A204.1 (cell line): ENCODE data around the gene FSD2.
"Not testable (repeated sequence)": the region's sequence is repeated elsewhere in the genome, so short reads cannot be mapped to it uniquely, and the experiment has no call there.

ENCODE experiments used
- FAIRE-seq: peaks from 2 replicates; lab custom pipeline; 2012; peaks lifted over from hg19 to GRCh38; lab: Jason Lieb, UNC

The FSD2 gene

GRCh38 chr15:82829234-82829633 lies 23.4 kb upstream of the FSD2 start:
- no peak for FAIRE-seq

GRCh38 chr15:82828075-82828474 lies 22.2 kb upstream of the FSD2 start:
- FAIRE-seq: no peak

GRCh38 chr15:82823049-82823448 lies 17.2 kb upstream of the FSD2 start:
- no peak for FAIRE-seq

DNA sequence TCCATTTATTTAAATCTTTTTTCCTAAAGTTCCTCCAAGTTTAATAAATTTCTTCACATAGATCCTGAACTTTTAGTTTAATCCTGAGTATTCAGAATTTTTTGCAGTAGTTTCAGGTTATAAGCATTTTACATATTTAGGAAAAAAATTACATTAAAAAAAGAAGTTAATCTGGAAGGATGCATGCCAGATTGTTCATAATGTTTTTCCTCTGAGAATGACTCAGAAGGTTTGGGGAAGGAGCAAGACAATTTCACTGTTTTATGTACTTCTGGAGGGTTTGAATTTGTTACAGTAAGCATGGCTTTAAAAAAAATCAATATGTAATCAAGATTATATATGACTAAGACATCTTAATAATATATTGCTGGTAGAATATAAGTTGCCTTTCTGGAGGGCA lies 16.0 kb upstream of the FSD2 start:
- FAIRE-seq: not testable (repeated sequence)

- FAIRE-seq: not testable (repeated sequence)
Measured at GRCh38 chr15:82821396-82821795, 15.5 kb upstream of the FSD2 start.

- no peak for FAIRE-seq
Measured at GRCh38 chr15:82820128-82820527, 14.3 kb upstream of the FSD2 start.

GRCh38 chr15:82812994-82813393 lies 7.1 kb upstream of the FSD2 start:
- FAIRE-seq: no peak

- FAIRE-seq: no peak
Measured at GRCh38 chr15:82810890-82811426, 5.1 kb upstream of the FSD2 start.

DNA sequence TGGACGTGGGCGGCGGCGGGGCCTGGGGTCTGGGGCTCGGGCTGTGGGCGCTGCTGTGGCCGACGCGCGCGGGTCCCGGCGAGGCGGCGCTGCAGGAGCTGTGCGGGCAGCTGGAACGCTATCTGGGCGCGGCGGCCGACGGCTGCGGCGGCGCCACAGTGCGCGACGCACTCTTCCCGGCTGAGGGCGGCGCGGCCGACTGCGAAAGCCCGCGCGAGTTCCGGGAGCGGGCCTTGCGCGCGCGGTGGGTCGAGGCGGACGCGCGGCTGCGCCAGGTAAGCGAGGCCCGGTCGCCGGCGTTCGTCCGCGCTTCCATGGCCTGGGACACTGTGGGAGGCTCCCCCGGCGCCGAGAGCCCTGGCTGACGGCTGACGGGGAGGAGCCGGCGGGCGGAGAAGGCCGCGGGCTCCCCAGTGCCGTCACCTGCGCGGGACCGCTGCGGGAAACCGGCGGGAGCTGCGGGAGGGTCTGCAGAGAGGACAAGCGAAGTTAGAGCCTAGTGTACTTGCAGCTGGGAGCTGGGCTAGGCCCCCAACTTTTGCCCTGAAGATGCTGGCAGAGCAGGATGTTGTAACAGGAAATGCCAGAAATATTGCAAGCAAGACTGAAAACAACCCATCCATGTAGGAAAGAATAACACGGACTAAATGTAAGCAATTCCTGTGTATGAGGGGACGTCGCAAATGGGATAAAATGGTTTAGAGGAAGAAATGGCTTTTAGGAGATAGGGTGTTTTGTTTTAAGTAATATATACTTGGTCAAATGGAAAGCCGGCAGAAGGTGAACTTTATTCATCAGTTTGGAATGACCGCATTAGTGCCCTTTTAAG lies 4.4 kb upstream of the FSD2 start:
- FAIRE-seq: no peak

- peak; percentile 98 for FAIRE-seq
Measured at GRCh38 chr15:82809308-82810060, 3.6 kb upstream of the FSD2 start, which contains the start of gene WHAMM. TSS of gene WHAMM (plus strand) at chr15:82809628. CDS start at chr15:82809727, 99 bp downstream.

DNA sequence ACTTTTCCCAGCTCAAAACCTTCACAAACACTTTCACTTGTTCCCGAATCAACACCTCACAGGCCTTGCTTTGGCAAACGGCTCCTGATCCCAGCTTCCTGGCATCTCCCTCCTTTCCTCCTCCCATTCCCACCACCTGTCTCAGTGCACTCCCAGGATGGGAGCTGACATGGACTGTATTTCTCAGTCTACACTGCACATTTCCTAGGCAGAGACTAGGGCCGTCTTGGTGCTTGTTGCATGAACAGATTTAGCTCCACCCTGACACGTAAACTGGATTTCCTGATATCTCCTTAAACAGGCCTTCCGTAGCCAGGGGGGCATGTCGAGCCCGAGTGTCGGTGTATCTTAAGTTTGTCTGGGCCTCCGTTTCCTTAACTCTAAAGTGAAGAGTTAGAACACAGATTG lies 2.8 kb upstream of the FSD2 start:
- no peak for FAIRE-seq

DNA sequence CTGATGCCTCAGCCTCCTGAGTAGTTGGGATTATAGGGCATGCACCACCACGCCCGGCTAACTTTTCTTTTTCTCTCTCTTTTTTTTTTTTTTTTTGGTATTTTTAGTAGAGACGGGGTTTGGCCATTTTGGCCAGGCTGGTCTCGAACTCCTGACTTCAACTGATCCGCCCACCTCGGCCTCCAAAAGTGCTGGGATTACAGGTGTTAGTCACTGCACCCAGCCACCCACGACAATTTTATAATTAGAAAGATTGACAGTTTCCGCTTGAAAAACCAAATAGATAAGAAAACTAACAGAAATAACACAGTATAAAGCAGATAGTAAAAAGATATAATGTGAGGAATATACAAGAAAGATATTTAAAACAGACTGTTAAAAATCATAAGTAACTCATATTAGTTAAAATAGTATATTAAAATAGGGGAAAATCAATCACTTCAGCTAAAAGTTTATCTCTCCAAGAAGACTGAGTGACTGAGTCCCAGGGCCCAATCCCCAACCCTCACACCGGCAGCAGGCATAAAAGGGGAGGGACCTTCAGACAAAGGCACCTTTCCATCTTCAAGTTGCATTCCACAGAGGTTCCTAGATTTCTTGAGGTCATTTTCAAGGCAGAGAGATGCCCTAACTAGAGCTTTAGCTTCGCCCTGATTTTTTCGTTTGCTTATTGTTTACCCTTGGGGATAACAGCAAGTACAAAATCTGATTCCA lies 2.2 kb upstream of the FSD2 start:
- no peak for FAIRE-seq

GRCh38 chr15:82804575-82804949 lies 1.3 kb downstream of the FSD2 start:
- FAIRE-seq: no peak

DNA sequence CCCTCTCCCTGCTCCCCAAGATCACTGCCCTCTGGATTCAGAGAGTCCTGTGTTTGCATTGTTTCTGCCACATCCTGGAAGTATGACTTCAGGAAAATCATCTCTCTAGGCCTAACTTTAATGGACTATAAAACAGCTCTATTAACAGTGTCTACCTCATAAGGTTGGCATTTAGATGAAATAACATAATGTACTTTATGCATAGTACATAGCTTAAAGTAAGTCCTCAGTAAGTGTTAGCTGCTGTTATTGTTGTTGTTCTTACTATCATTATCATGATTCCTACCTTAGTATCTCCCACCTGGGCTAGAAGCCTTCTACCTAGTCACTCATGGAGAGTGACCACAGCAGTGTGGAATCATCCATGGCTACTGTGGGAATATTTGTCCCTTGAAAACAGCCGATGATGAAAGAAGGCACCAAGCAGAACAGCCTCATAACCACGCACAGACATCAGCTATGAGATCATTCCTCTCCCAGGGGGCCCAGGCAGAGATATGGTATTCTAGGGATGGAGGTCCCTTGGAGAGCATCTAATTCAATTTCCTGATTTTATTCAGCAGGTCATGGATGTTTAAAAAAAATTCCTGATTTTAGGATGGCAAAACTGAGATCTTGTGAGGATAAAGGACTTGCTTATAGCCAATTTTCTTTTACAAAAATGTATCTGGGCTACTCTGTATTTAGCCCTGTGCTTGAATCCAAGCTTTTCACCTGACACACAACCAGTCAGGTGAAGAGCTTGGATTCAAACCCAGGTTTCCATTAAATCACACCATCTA lies 1.9 kb downstream of the FSD2 start:
- FAIRE-seq: no peak

DNA sequence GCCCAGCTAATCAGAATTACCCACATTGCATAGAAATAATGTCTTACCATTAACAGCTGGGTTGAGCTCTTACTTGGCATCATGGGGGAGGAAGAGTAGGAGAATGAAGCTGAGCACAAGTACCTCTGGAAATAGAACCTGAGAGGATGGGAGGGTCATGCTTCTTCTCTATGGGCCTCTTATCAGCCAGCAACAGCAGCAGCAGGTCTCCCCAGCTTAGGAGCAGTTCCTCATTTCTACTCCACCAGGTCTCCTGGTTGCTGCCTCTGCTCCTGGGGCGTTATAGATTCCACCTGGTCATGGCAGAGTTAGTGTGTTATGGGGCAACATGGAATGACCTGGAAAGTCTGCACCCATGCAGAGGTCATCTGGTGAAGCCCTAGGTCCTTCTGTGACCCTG lies 3.4 kb downstream of the FSD2 start:
- FAIRE-seq: no peak

- FAIRE-seq: no peak
Measured at GRCh38 chr15:82799183-82799841, 6.6 kb downstream of the FSD2 start.

- FAIRE-seq: no peak
Measured at GRCh38 chr15:82798531-82799166, 7.2 kb downstream of the FSD2 start.

- no peak for FAIRE-seq
Measured at GRCh38 chr15:82798104-82798503, 7.8 kb downstream of the FSD2 start.

GRCh38 chr15:82793737-82794136 lies 12.1 kb downstream of the FSD2 start:
- FAIRE-seq: no peak

- FAIRE-seq: no peak
Measured at GRCh38 chr15:82792068-82792467, 13.8 kb downstream of the FSD2 start.

DNA sequence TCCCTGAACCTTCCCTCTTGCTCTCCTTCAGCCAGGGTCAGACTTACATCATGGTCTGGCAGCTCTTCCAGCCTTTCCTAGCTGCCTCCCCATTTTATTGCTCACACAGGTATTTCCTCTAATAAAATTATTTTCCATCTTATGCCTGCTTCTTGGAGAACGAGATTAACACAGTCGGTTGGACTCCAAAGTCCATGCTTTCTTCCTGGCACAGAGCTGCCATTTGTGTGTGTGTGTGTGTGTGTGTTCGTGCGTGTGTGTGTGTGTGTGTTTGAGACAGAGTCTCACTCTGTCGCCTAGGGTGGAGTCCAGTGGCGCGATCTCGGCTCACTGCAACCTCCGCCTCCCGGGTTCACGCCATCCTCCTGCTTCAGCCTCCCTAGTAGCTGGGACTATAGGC lies 15.5 kb downstream of the FSD2 start:
- FAIRE-seq: no peak
